Activated CD4-positive, alpha-beta T cell treated with anti-CD3 and anti-CD28 coated beads for 24 hours (primary cell): ENCODE results near the gene NOMO2.
"Not testable (repeated sequence)": the region's sequence is repeated elsewhere in the genome, so short reads cannot be mapped to it uniquely, and the experiment has no call there.

Experiments used
- DNase-seq, 2 donors: peaks; one replicate each; pipeline ENCODE4 v3.0.0-alpha.2; 2020; ENCODE audit warnings: low read depth in 2 of 2

NOMO2 gene, protein sequence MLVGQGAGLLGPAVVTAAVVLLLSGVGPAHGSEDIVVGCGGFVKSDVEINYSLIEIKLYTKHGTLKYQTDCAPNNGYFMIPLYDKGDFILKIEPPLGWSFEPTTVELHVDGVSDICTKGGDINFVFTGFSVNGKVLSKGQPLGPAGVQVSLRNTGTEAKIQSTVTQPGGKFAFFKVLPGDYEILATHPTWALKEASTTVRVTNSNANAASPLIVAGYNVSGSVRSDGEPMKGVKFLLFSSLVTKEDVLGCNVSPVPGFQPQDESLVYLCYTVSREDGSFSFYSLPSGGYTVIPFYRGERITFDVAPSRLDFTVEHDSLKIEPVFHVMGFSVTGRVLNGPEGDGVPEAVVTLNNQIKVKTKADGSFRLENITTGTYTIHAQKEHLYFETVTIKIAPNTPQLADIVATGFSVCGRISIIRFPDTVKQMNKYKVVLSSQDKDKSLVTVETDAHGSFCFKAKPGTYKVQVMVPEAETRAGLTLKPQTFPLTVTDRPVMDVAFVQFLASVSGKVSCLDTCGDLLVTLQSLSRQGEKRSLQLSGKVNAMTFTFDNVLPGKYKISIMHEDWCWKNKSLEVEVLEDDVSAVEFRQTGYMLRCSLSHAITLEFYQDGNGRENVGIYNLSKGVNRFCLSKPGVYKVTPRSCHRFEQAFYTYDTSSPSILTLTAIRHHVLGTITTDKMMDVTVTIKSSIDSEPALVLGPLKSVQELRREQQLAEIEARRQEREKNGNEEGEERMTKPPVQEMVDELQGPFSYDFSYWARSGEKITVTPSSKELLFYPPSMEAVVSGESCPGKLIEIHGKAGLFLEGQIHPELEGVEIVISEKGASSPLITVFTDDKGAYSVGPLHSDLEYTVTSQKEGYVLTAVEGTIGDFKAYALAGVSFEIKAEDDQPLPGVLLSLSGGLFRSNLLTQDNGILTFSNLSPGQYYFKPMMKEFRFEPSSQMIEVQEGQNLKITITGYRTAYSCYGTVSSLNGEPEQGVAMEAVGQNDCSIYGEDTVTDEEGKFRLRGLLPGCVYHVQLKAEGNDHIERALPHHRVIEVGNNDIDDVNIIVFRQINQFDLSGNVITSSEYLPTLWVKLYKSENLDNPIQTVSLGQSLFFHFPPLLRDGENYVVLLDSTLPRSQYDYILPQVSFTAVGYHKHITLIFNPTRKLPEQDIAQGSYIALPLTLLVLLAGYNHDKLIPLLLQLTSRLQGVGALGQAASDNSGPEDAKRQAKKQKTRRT

DNA sequence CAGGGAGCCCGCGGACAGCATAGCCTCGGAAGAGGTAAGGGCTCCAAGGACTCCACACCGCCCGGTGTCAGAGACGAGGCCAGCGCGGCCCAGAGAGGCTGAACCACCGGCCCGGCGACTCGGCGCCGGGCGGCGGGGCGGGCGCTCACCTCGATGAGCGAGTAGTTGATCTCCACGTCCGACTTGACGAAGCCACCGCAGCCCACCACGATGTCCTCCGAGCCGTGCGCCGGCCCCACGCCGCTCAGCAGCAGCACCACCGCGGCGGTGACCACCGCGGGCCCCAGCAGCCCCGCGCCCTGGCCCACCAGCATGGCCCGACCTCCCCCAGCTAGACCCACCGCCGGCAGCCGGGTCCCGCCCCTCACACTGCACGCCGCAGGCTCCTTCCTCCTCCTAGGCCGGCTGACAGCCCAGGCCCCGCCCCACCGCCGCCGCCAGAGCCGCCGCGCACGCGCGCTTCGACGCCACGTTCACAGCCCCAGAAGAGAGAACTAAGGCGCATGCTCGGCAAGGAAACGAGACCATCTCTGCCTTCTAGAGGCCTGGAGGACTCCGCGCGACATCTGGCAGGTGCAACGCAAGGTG, at the start of gene NOMO2:
Gene NOMO2 (minus strand): TSS at position 371 of the 588 bp plus-strand sequence. CDS start 57 bp downstream, at position 314.
- DNase-seq: peak; percentile 74 to 76

GRCh38 chr16:18610147-18610803, 48.4 kb upstream of the NOMO2 start:
- DNase-seq: not testable (repeated sequence)

DNA sequence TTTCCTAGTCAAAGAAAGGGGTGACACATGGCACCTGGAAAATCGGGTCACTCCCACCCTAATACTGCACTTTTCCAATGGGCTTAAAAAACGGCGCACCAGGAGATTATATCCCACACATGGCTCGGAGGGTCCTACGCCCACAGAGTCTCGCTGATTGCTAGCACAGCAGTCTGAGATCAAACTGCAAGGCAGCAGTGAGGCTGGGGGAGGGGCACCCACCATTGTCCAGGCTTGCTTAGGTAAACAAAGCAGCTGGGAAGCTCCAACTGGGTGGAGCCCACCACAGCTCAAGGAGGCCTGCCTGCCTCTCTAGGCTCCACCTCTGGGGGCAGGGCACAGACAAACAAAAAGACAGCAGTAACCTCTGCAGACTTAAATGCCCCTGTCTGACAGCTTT, 46.4 kb upstream of the NOMO2 start:
- DNase-seq: not testable (repeated sequence)

DNA sequence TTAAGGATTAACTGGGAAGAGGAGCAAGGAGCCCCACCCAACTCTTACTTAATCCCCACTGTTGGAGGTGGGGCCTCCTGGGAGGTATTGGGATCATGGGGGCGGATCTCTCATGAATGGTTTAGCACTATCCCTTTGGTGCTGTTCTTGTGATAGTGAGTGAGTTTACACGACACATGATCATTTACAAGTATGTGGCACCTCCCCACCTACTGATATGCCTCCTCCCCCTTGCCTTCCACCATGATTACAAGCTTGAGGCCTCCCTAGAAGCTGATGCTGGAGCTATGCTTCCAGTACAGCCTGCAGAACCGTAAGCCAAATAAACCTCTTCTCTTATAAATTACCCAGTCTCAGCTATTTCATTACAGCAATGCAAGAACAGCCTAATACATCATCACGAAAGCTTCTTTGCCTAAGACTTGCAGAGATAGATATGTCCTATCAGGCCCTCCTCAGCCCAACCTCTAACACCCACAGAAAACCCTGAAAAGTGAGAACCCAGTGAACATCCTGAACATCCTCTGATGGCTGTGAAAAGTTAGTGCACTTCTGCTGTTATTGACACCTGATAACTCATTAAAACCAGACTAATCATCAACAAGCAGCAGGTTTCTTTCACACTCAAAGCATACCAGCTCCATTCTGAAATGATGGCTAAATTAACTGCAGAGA, 41.8 kb upstream of the NOMO2 start:
- not testable (repeated sequence) for DNase-seq

DNA sequence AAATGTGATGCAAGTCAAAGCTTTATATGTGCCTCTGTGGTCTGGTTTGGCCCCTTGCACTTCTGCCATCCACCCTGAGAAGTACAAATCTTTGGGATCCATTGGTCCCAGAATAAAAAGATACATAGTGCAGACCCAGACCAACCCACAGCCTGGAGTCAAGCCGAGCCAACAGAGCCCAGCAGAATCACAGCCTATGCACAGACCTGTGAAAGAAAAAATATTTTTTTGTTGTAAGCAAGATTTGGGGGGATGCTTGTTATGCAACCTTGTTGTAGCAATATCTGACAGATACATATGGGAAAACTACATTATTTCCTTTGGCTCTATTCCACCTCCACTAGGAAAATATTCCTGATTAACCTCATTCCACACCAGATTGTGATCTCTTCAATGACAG, 36.7 kb upstream of the NOMO2 start:
- DNase-seq: not testable (repeated sequence)

- not testable (repeated sequence) for DNase-seq
Measured at GRCh38 chr16:18597734-18598133, 35.8 kb upstream of the NOMO2 start.

- not testable (repeated sequence) for DNase-seq
Measured at GRCh38 chr16:18597319-18597718, 35.4 kb upstream of the NOMO2 start.

DNA sequence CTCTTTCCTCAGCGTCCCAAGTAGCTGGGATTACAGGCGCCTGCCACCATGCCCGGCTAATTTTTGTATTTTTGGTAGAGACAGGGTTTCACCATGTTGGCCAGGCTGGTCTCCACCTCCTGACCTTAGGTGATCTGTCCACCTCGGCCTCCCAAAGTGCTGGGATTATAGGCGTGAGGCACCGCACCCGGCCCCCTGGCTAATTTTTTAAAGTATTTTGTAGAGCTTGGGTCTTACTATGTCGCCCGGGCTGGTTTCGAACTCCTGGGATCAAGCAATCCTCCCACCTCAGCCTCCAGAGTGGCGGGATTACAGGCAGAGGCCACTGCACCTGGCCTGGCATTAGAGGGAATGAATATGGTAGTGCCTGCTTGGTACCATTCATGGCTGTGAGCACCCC, 33.9 kb upstream of the NOMO2 start:
- not testable (repeated sequence) for DNase-seq

DNA sequence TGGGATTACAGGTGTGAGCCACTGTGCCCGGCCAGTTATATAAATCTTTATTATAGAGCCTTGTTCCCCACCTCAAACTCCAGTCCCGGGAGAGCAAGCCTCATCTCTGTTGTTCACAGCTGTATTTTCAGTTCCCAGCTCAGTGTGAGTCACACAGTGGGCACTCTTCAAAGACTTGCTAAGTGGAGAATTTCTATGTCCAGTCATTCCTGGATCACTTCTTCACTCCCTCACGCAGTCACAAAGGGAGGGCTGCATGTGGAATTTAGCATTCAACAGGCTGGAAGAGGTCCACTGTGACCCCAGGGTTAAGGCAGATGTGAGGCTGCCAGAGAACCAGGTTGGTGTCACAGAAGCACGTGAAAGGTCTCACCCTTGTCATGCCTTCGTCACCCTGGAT, 33.0 kb upstream of the NOMO2 start:
- not testable (repeated sequence) for DNase-seq

- DNase-seq: not testable (repeated sequence)
Measured at GRCh38 chr16:18593904-18594303, 32.0 kb upstream of the NOMO2 start.

GRCh38 chr16:18592982-18593381, 31.1 kb upstream of the NOMO2 start:
- not testable (repeated sequence) for DNase-seq

GRCh38 chr16:18591908-18592307, 30.0 kb upstream of the NOMO2 start:
- DNase-seq: not testable (repeated sequence)

DNA sequence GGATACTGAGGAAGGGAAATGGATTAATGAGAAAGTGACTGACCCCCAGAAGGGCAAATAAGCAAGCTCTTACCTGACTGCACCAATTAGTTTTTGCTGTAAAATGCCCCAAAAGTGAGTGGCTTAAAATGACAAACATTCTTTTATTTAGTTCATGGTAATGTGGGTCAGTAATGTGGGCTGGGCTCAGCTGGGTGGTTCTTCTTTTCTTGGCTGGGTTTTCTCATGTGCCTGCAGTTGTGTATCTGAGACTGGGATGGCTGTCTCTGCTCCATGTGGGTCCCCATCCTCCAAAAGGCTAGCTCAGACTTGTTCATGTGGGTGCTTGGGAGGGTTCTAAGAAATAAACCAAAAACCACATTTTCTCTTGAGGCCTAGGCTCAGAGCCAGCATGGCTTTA, 29.5 kb upstream of the NOMO2 start:
- not testable (repeated sequence) for DNase-seq

GRCh38 chr16:18589806-18590205, 27.9 kb upstream of the NOMO2 start:
- DNase-seq: not testable (repeated sequence)

DNA sequence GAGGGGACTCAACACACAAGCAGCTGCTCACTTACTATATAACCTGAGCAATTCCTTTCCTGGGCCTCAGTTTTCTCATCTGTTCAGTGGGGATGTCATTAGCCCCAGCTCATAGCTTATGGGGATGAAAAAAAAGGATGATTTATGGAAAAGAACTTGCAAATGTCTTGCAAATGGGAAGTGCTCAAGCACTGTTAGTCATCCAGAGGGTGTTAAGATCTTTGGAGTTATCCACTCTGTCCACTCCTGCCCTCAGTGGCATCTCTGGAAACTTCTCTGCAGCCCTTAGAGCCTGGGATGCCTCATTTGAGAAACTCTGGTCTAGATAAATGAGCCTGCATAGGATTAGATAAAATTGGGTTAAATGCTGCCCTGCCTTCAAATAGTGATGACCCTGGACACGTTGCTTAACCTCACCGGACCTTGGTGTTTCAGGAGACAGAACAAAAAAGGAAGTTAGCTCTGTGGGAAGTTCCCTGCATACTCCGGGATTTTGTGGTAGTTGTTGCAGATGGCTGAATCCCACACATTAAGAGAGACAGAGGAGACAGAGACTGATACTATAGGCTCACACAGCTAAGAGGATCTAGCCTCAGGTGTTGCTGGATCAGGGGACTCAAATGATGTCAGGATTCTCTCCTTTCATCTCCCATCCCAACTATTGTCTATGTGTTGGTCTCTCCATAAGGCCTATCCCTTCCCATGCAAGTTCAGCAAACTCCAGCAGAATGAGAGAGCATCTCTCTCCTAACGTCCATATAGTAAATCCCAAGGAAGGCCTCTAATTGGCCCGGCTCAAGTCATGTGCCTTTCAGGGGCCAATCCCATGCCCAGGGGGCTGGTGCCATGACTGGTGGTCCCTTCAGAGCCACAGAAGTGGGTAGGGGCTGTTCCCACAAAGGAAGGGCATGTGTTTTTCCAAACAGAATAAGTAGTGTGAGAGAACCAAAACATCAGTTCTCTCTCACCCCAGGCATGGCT, 25.0 kb upstream of the NOMO2 start:
- DNase-seq: not testable (repeated sequence)

DNA sequence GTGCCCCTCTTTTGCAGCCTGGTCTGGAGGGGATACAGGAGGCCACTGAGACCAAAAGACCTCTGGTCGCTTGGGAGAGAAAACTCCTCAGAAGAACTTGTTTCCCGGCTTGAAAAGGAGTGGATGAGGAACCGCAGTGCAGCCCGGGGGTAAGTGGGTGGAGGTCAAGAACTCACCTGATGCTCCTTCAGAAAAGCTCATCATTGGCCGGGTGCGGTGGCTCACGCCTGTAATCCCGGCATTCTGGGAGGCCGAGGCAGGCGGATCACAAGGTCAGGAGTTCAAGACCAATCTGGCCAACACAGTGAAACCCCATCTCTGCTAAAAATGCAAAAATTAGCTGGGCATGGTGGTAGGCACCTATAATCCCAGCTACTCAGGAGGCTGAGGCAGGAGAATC, 23.9 kb upstream of the NOMO2 start:
- DNase-seq: not testable (repeated sequence)

DNA sequence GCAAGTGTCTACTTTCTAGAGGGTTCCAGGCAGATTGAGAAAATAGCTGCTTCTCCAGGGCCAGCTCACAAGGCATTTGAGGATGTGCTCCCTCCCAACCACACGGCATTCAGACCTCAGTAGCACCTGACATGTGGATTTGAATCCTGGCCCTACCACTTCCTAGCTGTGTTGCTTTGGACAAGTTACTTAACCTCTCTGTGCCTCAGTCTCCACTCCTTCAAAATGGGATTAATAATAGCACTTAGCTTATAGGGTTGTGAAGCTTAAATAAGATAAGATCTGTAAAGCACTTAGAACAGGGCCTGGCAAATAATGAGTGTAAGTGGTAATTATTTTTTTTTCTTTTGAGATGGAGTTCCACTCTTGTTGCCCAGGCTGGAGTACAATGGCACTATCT, 21.0 kb upstream of the NOMO2 start:
- no peak for DNase-seq

- not testable (repeated sequence) for DNase-seq
Measured at GRCh38 chr16:18580396-18580795, 18.5 kb upstream of the NOMO2 start.

GRCh38 chr16:18579261-18579660, 17.4 kb upstream of the NOMO2 start:
- not testable (repeated sequence) for DNase-seq
